Loucy (cell line): ENCODE data around the gene BCAS4.

Experiments used
- H2AFZ ChIP-seq: fragments of 200-600 bp; sonication (generic); 2 replicates; pipeline ENCODE4 v1.6.0; 2016; ENCODE audit warnings: antibody characterized with exemption, mild to moderate bottlenecking, low read length, moderate library complexity
- H3F3A ChIP-seq: fragments of 200-600 bp; 2 replicates; pipeline ENCODE4 v1.6.0; 2016; ENCODE audit warnings: antibody characterized with exemption, low read depth, mild to moderate bottlenecking
- H3K27me3 ChIP-seq: fragments of 200-600 bp; sonication (generic); 2 replicates; pipeline ENCODE4 v1.6.1; 2014; ENCODE audit warnings: low read length, mild to moderate bottlenecking; ENCODE audit not compliant: insufficient read depth, poor library complexity, severe bottlenecking
- H3K36me3 ChIP-seq: fragments of 200-600 bp; sonication (generic); 2 replicates; pipeline ENCODE4 v1.6.1; 2016; ENCODE audit warnings: low read length; ENCODE audit not compliant: insufficient read depth
- H3K4me1 ChIP-seq: fragments of 200-600 bp; sonication (generic); 2 replicates; pipeline ENCODE4 v1.5.1; 2014; ENCODE audit warnings: low read length, mild to moderate bottlenecking; ENCODE audit not compliant: insufficient read depth, poor library complexity, severe bottlenecking
- H3K4me2 ChIP-seq: fragments of 200-600 bp; sonication (generic); 2 replicates; pipeline ENCODE4 v1.6.0; 2014; ENCODE audit warnings: antibody characterized with exemption, low read length, low read depth, mild to moderate bottlenecking; ENCODE audit not compliant: poor library complexity, severe bottlenecking
- H3K4me3 ChIP-seq: fragments of 200-600 bp; sonication (generic); 2 replicates; pipeline ENCODE4 v1.5.1; 2014; ENCODE audit warnings: low read length, mild to moderate bottlenecking, mixed read lengths; ENCODE audit not compliant: poor library complexity, severe bottlenecking
- H3K79me2 ChIP-seq: fragments of 200-600 bp; sonication (generic); 2 replicates; pipeline ENCODE4 v1.6.1; 2014; ENCODE audit warnings: low read length; ENCODE audit not compliant: insufficient read depth
- H3K9ac ChIP-seq: fragments of 200-600 bp; sonication (generic); 2 replicates; pipeline ENCODE4 v1.6.0; 2014; ENCODE audit warnings: mild to moderate bottlenecking, low read depth, low read length, moderate library complexity; ENCODE audit not compliant: poor library complexity, severe bottlenecking
- H3K9me2 ChIP-seq: fragments of 200-600 bp; sonication (generic); replicated peaks from 2 replicates; pipeline ENCODE4 v1.6.1; 2016; ENCODE audit warnings: low read depth, low read length, mixed read lengths
- H3K9me3 ChIP-seq: fragments of 200-600 bp; sonication (generic); 2 replicates; pipeline ENCODE4 v1.6.1; 2014; ENCODE audit warnings: mild to moderate bottlenecking, antibody characterized with exemption, low read length, low read depth; ENCODE audit not compliant: insufficient read depth
- H4K20me1 ChIP-seq: fragments of 200-600 bp; sonication (generic); 2 replicates; pipeline ENCODE4 v1.6.0; 2014; ENCODE audit warnings: antibody characterized with exemption, low read length, mild to moderate bottlenecking; ENCODE audit not compliant: insufficient read depth, poor library complexity, severe bottlenecking
- EZH2phosphoT487 ChIP-seq: fragments of 200-600 bp; IDR thresholded peaks from 2 replicates; pipeline ENCODE4 v1.6.1; 2018; ENCODE audit warnings: antibody characterized with exemption, mild to moderate bottlenecking, moderate library complexity, borderline replicate concordance
- TF ChIP-seq, protein P1 (sequence below): fragments of 200-600 bp; sonication (generic); conservative IDR thresholded peaks from 2 replicates; pipeline ENCODE4 v1.5.1; 2014; ENCODE audit warnings: mild to moderate bottlenecking, antibody characterized with exemption, low read length

BCAS4 gene

DNA sequence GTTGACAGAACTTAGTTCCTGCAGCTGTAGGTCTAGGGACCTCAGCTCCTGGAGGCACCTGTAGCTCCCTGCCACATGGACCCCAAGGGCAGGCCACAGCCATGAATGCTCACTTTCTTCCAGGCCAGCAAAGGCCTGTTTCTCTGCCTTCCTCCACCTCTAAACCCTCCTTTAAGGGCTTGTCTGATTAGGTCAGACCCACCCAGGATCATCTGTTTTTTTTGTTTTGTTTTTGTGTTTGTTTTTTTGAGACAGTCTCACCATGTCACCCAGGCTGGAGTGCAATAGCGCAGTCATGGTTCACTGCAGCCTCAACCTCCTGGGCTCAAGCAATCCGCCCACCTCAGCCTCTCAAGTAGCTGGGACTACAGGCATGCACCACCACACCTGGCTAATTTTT, 11.5 kb upstream of the BCAS4 start:
- Histone ChIP-seq H3F3A (no peaks in the 10 kb centered on the region), H3K79me2 (no peaks in the 10 kb centered on the region), H3K4me2 (no peak overlapping the region), H3K36me3 (no peaks in the 10 kb centered on the region), H3K9me2 (no peaks in the 10 kb centered on the region), H2AFZ (no peak overlapping the region), H4K20me1 (no peaks in the 10 kb centered on the region), H3K9ac (no peak overlapping the region), H3K9me3 (no peaks in the 10 kb centered on the region), H3K4me1 (no peaks in the 10 kb centered on the region), H3K27me3 (no peaks in the 10 kb centered on the region), H3K4me3 (no peak overlapping the region)
- TF ChIP-seq, protein P1, sequence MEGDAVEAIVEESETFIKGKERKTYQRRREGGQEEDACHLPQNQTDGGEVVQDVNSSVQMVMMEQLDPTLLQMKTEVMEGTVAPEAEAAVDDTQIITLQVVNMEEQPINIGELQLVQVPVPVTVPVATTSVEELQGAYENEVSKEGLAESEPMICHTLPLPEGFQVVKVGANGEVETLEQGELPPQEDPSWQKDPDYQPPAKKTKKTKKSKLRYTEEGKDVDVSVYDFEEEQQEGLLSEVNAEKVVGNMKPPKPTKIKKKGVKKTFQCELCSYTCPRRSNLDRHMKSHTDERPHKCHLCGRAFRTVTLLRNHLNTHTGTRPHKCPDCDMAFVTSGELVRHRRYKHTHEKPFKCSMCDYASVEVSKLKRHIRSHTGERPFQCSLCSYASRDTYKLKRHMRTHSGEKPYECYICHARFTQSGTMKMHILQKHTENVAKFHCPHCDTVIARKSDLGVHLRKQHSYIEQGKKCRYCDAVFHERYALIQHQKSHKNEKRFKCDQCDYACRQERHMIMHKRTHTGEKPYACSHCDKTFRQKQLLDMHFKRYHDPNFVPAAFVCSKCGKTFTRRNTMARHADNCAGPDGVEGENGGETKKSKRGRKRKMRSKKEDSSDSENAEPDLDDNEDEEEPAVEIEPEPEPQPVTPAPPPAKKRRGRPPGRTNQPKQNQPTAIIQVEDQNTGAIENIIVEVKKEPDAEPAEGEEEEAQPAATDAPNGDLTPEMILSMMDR: no peak
- TF ChIP-seq EZH2phosphoT487: no peak

DNA sequence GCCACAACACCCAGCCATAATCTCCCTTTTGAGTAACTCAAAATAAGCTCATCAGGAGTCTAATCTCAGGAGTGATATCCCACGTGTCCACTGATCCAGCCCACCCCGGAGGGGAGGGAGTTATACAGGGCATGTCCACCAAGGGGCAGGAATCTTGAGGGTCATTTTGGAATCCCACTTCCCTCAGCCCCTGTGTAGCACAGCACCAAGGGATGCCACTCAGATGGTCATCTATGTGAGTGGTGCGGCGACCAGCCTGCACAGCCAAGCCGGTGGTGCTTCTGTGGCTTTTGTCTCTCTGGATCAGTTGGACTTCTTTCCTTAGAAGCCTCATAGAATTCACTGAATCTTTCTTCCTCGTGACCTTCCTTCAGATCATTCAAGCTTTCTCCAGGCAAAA, 11.0 kb upstream of the BCAS4 start:
- Histone ChIP-seq H2AFZ (no peak overlapping the region), H3K9ac (no peak overlapping the region), H3F3A (no peaks in the 10 kb centered on the region), H3K36me3 (no peaks in the 10 kb centered on the region), H4K20me1 (no peaks in the 10 kb centered on the region), H3K4me1 (no peaks in the 10 kb centered on the region), H3K9me2 (no peaks in the 10 kb centered on the region), H3K27me3 (no peaks in the 10 kb centered on the region), H3K4me3 (no peak overlapping the region), H3K4me2 (no peak overlapping the region), H3K79me2 (no peaks in the 10 kb centered on the region), H3K9me3 (no peaks in the 10 kb centered on the region)
- TF ChIP-seq, protein P1: no peak
- no peak for TF ChIP-seq EZH2phosphoT487

DNA sequence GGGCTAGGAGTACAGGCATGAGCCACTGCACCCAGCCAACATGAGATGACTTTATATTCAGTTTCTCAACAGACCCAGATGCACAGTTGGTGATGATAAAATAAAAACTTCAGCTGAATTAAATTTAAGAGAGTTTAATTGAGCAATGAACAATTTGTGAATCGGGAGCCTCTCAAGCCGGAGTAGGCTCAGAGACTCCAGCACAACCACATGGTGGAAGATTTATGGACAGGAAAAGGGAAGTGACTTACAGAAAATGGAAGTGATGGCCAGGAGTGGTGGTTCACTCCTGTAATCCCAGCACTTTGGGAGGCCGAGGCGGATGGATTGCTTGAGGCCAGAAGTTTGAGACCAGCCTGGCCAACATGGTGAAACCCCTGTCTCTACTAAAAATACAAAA, 10.4 kb upstream of the BCAS4 start:
- Histone ChIP-seq H3K27me3 (no peaks in the 10 kb centered on the region), H3K9me3 (no peaks in the 10 kb centered on the region), H3K4me2 (no peak overlapping the region), H4K20me1 (no peaks in the 10 kb centered on the region), H3K4me1 (no peaks in the 10 kb centered on the region), H2AFZ (no peak overlapping the region), H3F3A (no peaks in the 10 kb centered on the region), H3K79me2 (no peaks in the 10 kb centered on the region), H3K36me3 (no peaks in the 10 kb centered on the region), H3K4me3 (no peak overlapping the region), H3K9me2 (no peaks in the 10 kb centered on the region), H3K9ac (no peak overlapping the region)
- TF ChIP-seq, protein P1: no peak
- no peak for TF ChIP-seq EZH2phosphoT487
